ENCODE measurements around the gene IL17RA. TPM values are rescaled to one million over a fixed set of nuclear protein-coding genes. Genes with fewer than 3 reads are reported as not detected.
"Not testable (repeated sequence)": the region's sequence is repeated elsewhere in the genome, so short reads cannot be mapped to it uniquely, and the experiment has no call there.

IL17RA gene
- total RNA-seq, 1 experiment from 2014 or later: 8.4 TPM

DNA sequence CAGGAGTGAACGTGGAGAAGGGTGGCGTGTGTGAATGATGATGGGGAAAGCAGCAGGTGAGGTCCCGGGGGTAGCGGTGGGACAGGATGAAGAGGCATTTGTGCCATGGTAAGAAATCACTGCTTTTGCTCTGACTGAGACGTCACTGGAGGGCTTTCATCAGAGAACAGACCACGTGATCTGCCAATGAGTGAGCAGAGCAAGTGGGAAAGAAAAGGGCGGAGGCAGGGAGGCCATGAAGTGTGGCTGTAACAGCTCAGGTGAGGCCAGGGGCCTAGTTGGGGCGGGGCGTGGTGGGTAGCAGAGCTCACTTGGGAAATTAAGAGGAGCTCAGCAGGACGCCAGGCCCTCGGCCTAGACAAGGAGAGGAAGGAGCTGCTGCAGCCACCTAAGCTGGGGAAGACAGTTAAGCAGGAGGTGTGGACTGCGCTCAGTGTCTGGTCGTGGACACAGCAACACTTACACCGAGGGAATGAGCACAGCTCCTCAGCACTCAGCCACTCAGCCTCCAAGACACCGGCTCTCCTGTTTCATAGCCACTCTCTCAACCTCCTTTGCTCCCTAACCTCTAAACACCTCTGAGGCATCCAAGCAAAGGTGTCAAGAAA, 50.5 kb downstream of the IL17RA start:
- in situ Hi-C loops (cut with HindIII; ENCODE audit: low pct_unique_long_range_greater_than_20kb, low sequenced_read_pairs): no loop called here

DNA sequence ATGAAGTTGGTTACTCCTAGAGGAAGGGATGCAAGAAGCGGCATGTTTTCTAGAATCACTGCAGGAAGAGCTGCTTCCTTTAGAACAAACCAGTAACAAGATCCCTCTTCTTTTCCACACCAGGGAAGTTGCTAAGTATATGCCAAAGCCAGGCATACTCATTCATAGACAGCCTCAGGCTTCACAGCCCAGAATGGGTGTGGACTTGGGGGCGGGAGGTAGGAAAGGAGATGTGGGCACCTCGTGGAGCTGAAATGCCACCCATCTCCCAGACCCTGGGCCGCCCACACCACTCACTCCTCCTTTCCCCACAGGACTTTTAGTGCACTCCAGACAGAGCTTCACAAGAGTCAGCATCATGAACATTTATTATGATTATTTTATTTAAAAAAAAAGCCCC, 52.4 kb downstream of the IL17RA start:
- no peak for DNase-seq (ENCODE audit: low read depth, low spot score)
- in situ Hi-C loops (cut with HindIII; ENCODE audit: low pct_unique_long_range_greater_than_20kb, low sequenced_read_pairs): no loop called here

More for the DNA sequence above, 50.5 kb downstream of the IL17RA start:
- no peak for DNase-seq (ENCODE audit: low read depth, low spot score)

GRCh38 chr22:17137861-17138425, 53.1 kb downstream of the IL17RA start:
- in situ Hi-C loops (cut with HindIII; ENCODE audit: low pct_unique_long_range_greater_than_20kb, low sequenced_read_pairs): no loop called here
- no peak for DNase-seq (ENCODE audit: low read depth, low spot score)

- in situ Hi-C loops (cut with HindIII; ENCODE audit: low pct_unique_long_range_greater_than_20kb, low sequenced_read_pairs): no loop called here
- DNase-seq (ENCODE audit: low read depth, low spot score): no peak
These were observed 53.7 kb downstream of the IL17RA start for GRCh38 chr22:17138513-17138912.

DNA sequence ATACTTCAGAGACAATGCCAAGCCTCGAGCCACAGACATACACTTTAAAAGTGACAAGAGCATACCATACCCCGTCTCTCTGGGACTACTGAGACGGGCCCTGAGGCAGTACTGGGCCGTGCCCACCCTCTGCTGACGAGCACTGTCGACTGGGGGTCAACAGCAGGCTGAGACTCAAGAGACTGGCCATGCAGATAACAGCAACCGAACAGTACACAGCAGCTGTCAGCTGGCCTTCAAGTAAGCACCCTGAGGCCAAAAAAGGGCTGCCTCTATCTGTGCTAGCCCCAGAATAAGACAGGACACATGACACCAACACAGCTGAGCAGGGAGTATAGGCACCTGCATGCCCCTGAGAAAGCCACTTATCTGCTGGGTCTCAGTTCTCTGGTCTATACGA, 55.2 kb downstream of the IL17RA start:
- DNase-seq (ENCODE audit: low read depth, low spot score): no peak
- in situ Hi-C loops (cut with HindIII; ENCODE audit: low pct_unique_long_range_greater_than_20kb, low sequenced_read_pairs): no loop called here

- DNase-seq (ENCODE audit: low read depth, low spot score): no peak
- in situ Hi-C loops (cut with HindIII; ENCODE audit: low pct_unique_long_range_greater_than_20kb, low sequenced_read_pairs): no loop called here
These were observed 56.3 kb downstream of the IL17RA start for GRCh38 chr22:17140826-17141766.

DNA sequence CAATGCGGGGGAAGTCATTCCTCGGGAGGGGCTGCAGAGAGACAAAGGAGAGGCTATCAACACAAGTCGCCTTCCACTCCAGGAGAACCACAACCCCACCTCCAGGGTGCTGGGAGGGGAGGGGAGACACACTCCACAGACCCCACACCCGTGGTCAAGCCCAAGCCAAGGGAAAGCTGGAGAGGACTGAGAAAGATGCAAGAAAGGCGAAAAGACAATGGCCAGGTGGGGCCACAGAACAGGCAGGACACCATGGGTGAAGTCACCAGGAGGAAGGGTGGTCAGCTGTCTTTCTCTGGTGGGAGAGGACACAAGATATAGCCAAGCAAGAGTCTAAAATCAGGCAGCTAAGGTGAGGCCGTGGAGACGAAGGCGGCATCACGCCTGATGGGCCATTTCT, 58.3 kb downstream of the IL17RA start:
- in situ Hi-C loops (cut with HindIII; ENCODE audit: low pct_unique_long_range_greater_than_20kb, low sequenced_read_pairs): no loop called here
- DNase-seq (ENCODE audit: low read depth, low spot score): no peak

- in situ Hi-C loops (cut with HindIII; ENCODE audit: low pct_unique_long_range_greater_than_20kb, low sequenced_read_pairs): no loop called here
These were observed 59.0 kb downstream of the IL17RA start for GRCh38 chr22:17143826-17144225.

GRCh38 chr22:17145021-17145680, 60.4 kb downstream of the IL17RA start:
- no peak for DNase-seq (ENCODE audit: low read depth, low spot score)
- in situ Hi-C loops (cut with HindIII; ENCODE audit: low pct_unique_long_range_greater_than_20kb, low sequenced_read_pairs): no loop called here

More at GRCh38 chr22:17143826-17144225, 59.0 kb downstream of the IL17RA start:
- DNase-seq (ENCODE audit: low read depth, low spot score): no peak

DNA sequence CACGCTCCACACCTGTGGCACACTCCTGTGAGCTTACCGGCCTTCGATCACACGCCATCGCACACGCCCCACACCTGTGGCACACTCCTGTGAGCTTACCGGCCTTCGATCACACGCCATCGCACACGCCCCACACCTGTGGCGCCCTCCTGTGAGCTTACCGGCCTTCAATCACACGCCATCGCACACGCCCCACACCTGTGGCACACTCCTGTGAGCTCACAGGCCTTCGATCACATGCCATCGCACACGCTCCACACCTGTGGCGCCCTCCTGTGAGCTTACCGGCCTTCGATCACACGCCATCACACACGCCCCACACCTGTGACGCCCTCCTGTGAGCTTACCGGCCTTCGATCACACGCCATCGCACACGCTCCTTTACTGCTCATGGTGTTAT, 62.7 kb downstream of the IL17RA start:
- in situ Hi-C loops (cut with HindIII; ENCODE audit: low pct_unique_long_range_greater_than_20kb, low sequenced_read_pairs): not testable (repeated sequence)

DNA sequence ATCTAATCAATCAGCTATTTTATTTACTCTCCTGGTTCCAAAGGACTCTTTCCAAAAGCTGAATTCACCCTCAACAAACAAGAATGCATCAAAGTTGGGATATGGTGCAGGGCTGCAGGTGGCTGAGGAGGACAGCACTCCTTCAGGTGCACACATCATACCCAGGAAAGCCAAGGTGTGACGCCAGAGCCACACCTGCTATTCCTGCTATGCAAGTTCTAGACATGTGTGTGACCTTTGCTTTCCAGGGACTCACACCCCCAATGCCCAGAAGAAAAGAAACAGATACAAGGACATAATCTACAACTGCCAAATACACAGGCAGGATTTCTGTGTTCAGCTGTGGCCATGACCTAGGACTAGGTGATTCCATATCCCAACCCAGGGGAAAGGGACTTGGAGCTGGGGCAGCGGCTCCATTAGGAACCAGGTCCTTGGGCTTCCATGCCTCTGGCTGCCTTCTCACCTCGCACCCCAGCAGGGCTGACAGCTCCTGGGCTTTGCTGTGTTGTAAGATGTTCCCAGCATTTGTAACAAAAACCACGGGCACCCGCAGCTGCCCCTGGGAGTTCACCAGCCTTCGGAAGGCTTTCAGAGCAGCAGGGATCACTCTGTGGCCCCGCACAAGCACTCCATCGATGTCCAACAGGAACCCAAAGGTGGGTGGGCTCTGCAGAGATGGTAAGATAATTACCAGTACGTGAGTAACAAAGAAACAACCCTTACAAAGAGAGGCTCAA, 64.4 kb downstream of the IL17RA start:
- no peak for DNase-seq (ENCODE audit: low read depth, low spot score)
- in situ Hi-C loops (cut with HindIII; ENCODE audit: low pct_unique_long_range_greater_than_20kb, low sequenced_read_pairs): no loop called here

More for the DNA sequence above, 62.7 kb downstream of the IL17RA start:
- not testable (repeated sequence) for DNase-seq (ENCODE audit: low read depth, low spot score)

GRCh38 chr22:17152340-17152739, 67.5 kb downstream of the IL17RA start:
- in situ Hi-C loops (cut with HindIII; ENCODE audit: low pct_unique_long_range_greater_than_20kb, low sequenced_read_pairs): no loop called here
- DNase-seq (ENCODE audit: low read depth, low spot score): no peak

- in situ Hi-C loops (cut with HindIII; ENCODE audit: low pct_unique_long_range_greater_than_20kb, low sequenced_read_pairs): no loop called here
- no peak for DNase-seq (ENCODE audit: low read depth, low spot score)
These were observed 68.2 kb downstream of the IL17RA start for GRCh38 chr22:17152971-17153370.

GRCh38 chr22:17155941-17156340, 71.1 kb downstream of the IL17RA start:
- DNase-seq (ENCODE audit: low read depth, low spot score): no peak
- in situ Hi-C loops (cut with HindIII; ENCODE audit: low pct_unique_long_range_greater_than_20kb, low sequenced_read_pairs): no loop called here

- no peak for DNase-seq (ENCODE audit: low read depth, low spot score)
- in situ Hi-C loops (cut with HindIII; ENCODE audit: low pct_unique_long_range_greater_than_20kb, low sequenced_read_pairs): no loop called here
These were observed 72.9 kb downstream of the IL17RA start for GRCh38 chr22:17157714-17158113.

DNA sequence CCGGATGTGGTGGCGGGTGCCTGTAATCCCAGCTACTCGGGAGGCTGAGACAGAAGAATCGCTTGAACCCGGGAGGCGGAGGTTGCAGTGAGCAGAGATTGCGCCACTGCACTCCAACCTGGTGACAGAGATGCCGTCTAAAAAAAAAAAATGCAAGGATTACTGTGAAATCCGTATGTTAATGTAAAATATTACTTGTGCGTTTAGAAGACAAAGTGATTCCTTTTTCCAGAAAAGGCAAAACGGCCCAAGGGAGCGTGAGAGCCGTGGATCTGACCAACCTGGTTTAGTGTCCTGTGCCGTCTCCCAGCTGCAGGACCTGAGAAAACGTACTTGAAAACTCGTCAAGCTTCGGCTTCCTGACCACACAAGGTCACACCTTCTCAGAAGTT, 73.4 kb downstream of the IL17RA start:
- DNase-seq (ENCODE audit: low read depth, low spot score): no peak
- in situ Hi-C loops (cut with HindIII; ENCODE audit: low pct_unique_long_range_greater_than_20kb, low sequenced_read_pairs): no loop called here

All from SK-MEL-5 (cell line).